Activated naive CD4-positive, alpha-beta T cell treated with anti-CD3 and anti-CD28 coated beads, Interleukin-2, amount 50 U/mL, for 16 hours (primary cell): Measurements from ENCODE around the gene NAALADL1.
"Not testable (repeated sequence)": the region's sequence is repeated elsewhere in the genome, so short reads cannot be mapped to it uniquely, and the experiment has no call there.

Source experiments
- DNase-seq: peaks from one replicate; pipeline ENCODE4 v3.0.0-alpha.2; 2020

The NAALADL1 gene

GRCh38 chr11:65047581-65048422, 10.6 kb downstream of the NAALADL1 start:
- DNase-seq: peak; percentile 34

GRCh38 chr11:65045728-65046127, 12.6 kb downstream of the NAALADL1 start:
- no peak for DNase-seq

GRCh38 chr11:65045061-65045460, 13.3 kb downstream of the NAALADL1 start:
- DNase-seq: no peak

- no peak for DNase-seq
Observed at GRCh38 chr11:65043881-65044501, 14.4 kb downstream of the NAALADL1 start.

GRCh38 chr11:65042891-65043290, 15.5 kb downstream of the NAALADL1 start:
- no peak for DNase-seq

- peak; percentile 86 for DNase-seq
Observed at GRCh38 chr11:65040847-65041622, 17.3 kb downstream of the NAALADL1 start, which contains the start of gene SAC3D1. SAC3D1 (plus strand) TSS chr11:65041210; CDS start chr11:65041293, 83 bp downstream.

- no peak for DNase-seq
Observed at GRCh38 chr11:65040520-65040846, 17.9 kb downstream of the NAALADL1 start.

DNA sequence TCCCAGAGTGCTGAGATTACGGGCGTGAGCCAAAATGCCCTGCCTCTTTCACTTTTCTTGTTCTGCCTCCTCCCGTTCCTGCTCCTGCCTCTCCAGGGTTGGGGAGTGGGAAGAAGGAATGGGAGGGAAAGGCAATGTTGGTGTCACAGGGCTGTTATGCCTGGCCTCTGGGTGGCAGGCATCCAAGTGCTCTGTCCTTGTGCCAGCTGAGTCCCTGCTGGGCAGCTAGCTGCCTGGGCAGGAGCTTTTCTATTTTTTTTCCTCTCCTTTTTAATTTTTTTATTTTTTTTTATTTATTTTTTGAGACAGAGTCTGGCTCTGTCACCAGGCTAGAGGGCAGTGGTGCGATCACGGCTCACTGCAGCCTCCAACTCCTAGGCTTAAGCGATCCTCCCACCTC, 21.4 kb downstream of the NAALADL1 start:
- no peak for DNase-seq

- no peak for DNase-seq
Observed at GRCh38 chr11:65035579-65035978, 22.8 kb downstream of the NAALADL1 start.

GRCh38 chr11:65034423-65034822, 23.9 kb downstream of the NAALADL1 start:
- DNase-seq: no peak

DNA sequence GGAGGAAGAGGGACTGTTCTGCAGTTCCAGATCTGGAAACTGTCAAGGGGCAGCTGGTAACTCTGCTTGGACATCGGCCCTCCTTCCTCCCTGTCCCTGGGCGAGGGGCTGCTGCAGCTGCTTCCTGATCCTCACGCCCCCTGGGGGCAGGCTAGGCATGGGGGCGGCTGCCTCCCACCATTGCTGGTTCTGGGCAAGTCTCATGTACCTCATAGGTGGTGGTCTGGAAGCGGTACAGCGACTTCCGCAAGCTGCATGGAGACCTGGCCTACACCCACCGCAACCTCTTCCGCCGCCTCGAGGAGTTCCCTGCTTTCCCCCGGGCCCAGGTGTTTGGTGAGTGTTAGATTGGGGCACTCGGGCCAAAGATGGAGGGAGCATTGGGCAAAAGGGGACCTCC, 26.1 kb downstream of the NAALADL1 start:
- DNase-seq: no peak

GRCh38 chr11:65027213-65028067, 30.9 kb downstream of the NAALADL1 start, which contains the start of gene SNX15:
SNX15 (plus strand) TSS chr11:65027439; CDS start chr11:65027538, 99 bp downstream.
- DNase-seq: peak; percentile 86

DNA sequence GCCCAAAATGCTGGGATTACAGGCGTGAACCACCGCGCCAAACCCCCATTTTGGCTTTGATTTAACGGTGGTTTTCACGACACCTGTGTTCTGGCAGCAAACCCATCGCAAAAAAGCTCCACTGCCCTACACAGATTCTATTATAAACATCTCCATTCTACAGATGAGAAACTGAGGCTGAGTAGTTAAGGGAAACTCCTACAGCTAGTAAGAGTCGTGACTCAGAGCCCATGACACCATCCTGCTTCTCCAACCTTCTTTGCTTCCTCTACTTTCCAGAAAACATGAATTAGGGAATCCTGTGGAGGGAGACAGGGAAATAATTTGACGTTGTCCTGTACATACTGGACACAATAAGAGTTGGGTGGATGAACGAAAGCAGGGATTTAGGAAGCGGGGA, 31.5 kb downstream of the NAALADL1 start:
- DNase-seq: no peak

DNA sequence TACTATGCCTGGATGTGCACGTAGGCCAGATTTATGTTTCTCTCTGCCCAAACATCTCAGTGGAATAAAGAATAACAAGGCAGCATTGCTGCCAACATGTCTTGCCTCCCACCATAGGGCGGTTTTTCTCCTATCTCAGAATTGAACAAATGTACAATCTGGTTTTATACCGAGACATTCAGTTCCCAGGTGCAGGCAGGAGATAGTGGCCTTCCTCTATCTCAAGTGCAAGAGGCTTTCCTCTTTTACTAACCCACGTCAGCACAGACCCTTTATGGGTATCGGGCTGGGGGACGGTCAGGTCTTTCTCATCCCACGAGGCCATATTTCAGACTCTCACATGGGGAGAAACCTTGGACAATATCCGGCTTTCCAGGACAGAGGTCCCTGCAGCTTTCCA, 34.9 kb downstream of the NAALADL1 start:
- DNase-seq: not testable (repeated sequence)

DNA sequence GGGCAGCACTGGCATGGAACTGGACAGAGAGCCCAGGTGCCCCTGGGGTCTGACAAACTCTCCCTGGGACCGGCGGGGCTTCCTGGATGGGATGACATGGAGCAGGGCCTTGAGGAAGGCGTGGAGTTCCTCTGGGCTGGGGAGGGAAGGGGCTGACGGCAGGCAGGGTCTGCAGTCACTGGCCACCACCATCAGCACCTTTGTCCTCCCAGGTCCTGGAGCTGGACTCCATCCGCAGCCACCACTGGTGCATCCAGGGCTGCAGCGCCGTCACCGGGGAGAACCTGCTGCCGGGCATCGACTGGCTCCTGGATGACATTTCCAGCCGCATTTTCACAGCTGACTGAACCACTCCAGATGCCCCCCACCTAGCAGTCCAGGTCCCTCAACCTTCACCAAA, 36.8 kb downstream of the NAALADL1 start:
- no peak for DNase-seq

GRCh38 chr11:65021003-65021402, 37.4 kb downstream of the NAALADL1 start:
- DNase-seq: no peak

DNA sequence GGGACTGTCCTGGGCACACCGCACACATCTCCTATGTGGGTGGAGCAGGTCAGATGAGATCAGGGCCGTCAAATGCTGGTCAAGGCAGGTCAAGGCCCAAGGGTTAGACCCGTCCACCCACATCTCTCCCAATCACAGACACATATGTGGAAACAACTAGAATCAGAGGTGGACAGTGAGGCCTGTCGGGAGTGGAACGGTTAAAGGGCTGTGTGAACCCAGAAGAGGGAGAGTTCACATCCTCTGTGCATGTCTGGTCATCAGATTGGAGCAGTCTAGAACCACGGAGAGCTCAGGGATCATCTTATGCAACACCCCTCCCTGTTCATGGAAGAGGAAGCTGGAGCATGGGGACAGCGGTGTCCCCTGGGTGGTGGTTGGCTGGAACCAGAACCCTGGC, 38.5 kb downstream of the NAALADL1 start:
- DNase-seq: no peak

DNA sequence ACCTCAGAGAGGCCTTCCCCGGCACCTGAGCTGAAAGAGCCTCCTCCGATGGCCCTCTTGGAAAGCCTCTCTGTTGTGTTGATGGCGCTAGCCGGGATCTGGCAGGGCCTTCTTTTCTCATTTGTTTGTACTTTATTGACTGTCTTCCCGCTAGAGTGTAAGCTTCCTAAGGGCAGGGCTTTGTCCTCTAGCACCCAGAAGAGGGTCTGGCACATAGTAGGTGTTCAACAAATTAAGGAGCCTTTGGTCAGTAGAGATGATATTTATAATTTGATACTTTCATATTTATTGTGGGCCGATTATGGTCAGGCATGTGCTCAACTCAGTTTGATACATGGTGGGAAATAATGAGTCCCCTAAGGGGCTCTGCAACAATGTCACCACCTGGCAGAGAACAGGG, 40.4 kb downstream of the NAALADL1 start:
- no peak for DNase-seq

DNA sequence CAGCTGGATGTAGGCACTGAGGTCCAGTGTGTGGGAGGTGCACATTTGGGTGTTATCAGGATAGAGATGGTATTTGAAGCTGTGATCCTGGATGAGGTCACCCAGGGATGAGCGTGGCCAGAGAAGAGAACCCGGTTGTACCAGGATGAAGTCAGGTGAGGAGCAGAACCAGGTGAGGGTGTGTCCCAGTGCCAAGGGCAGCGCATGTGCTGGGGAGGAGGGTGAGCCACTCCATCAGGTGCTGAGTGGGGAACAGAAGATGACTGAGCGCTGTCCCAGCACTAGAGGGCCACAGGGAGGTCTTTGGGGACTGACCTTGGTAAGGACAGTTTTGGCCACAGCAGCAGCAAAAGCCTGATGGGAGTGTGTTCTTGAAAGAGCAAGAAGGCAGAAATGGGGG, 41.6 kb downstream of the NAALADL1 start:
- DNase-seq: no peak

DNA sequence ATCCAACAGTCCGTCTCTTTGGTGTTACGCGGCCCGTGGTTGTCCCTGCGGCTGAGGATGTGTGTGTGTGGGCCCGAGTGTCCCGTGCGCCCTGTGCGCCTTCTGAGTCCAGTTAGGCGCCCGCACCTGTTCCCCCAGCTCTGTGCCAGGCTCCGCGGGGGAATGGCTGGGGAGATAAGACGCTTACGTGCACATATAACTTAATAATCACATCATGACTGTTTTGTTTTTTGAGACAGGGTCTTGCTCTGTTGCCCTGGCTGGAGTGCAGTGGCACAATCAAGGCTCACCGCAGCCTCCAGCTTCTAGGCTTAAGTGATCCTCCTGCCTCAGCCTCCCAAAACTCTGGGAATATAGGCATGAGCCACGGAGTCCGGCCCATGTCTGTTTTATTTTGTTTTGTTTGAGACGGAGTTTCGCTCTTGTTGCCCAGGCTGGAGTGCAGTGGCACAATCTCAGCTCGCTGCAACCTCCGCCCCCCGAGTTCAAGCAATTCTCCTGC, 43.6 kb downstream of the NAALADL1 start:
- DNase-seq: no peak

DNA sequence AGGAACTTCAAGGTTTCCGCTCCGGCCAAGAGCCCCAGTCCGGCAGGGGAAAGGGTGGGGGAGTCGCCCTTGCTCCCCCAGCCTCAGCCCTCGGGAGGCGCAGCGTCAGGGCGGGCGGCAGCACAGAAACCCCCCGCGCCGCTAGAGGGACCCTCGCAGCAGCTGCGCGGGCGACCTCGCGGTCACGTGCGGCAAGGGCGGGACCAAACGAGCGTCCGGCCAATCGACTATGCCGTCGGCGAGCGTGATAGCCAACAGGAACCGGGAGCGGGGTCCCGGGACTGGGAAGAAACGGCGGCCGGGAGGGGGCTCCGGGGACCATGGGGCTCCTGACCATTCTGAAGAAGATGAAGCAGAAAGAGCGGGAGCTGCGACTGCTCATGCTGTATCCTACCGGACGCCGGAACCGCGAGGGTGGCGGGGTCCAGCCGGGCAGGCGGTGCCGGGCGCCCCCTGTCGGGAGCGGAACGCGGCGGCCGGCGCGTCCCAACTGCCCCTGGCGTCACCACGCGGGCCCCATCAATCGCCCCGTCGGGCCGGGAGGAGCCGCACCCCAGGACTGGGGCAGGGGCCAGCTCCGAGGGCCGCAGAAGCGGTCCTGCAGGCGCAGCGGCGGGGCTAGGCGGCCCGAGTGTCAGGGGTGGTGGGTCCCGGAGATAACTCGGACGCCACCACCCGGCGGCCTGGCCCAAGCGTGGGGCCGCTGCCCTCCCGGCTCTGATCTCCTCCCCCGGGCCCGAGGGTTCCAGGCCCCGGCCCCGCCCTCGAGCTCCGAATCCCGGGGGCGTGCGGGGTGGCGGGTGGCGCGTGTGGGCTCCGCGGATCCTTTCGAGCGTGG, 44.2 kb downstream of the NAALADL1 start, which contains the start of gene ARL2:
Gene ARL2, plus strand, starts transcription at position 273 of the 838 bp plus-strand sequence. Its CDS starts 48 bp downstream, at position 321.
- DNase-seq: peak; percentile 89
